BJ (cell line): Measurements from ENCODE around the gene DIS3. TPM values are rescaled to one million over a fixed set of nuclear protein-coding genes. Genes with fewer than 3 reads are reported as not detected.

Experiments used
- CTCF ChIA-PET: fragments of 350-600 bp; formaldehyde crosslinking; extraction: SDS; loops from one replicate; lab custom pipeline; 2021; ENCODE audit warnings: antibody characterized with exemption, inconsistent platforms; lab: Yijun Ruan, JAX
- POLR2A ChIA-PET: fragments of 300-600 bp; sonication (Branson Sonifier 250); formaldehyde crosslinking; extraction: SDS; loops from one replicate; lab custom pipeline; 2021; ENCODE audit warnings: antibody characterized with exemption; lab: Charles Lee
- DNase-seq: peaks from one replicate; pipeline ENCODE4 v3.0.0-alpha.2; 2011; ENCODE audit warnings: low read depth
- H3K27me3 ChIP-seq: 2 replicates; pipeline ENCODE4 v1.6.0; 2011; ENCODE audit warnings: low read length; ENCODE audit not compliant: control insufficient read depth, insufficient read depth
- H3K36me3 ChIP-seq: 2 replicates; pipeline ENCODE4 v1.5.1; 2011; ENCODE audit warnings: low read length; ENCODE audit not compliant: control insufficient read depth, insufficient read depth
- H3K4me3 ChIP-seq: 2 replicates; pipeline ENCODE4 v1.5.1; 2011; ENCODE audit warnings: low read depth, mild to moderate bottlenecking, control low read depth, low read length
- CTCF ChIP-seq: IDR thresholded peaks from 2 replicates; pipeline ENCODE4 v1.5.1; 2011; ENCODE audit warnings: low read depth, mild to moderate bottlenecking, control low read depth, inconsistent platforms, low read length, moderate library complexity; ENCODE audit not compliant: insufficient read depth
- polyA plus RNA-seq: library from polyadenylated mRNA; depleted of rRNA; stranded (reverse); fragments of >200 nt; gene quantifications from 2 replicates; pipeline ENCODE4 v1.2.3, GENCODE V29; 2011

Gene DIS3
- polyA plus RNA-seq, 1 experiment, result 15.8 TPM

- Histone ChIP-seq H3K36me3 (no peaks in the 10 kb centered on the region), H3K4me3 (no peak overlapping the region), H3K27me3 (no peaks in the 10 kb centered on the region)
- CTCF ChIA-PET, result interaction anchor here (1.0 kb wide), 1 partner anchor 29 kb away, joined by 3 read pairs; no protein-coding TSS in a partner anchor
- POLR2A ChIA-PET, result no interaction called here
- no peak for TF ChIP-seq CTCF
- DNase-seq, result no peak
These were observed 36.4 kb downstream of the DIS3 start for GRCh38 chr13:72745260-72745659.

DNA sequence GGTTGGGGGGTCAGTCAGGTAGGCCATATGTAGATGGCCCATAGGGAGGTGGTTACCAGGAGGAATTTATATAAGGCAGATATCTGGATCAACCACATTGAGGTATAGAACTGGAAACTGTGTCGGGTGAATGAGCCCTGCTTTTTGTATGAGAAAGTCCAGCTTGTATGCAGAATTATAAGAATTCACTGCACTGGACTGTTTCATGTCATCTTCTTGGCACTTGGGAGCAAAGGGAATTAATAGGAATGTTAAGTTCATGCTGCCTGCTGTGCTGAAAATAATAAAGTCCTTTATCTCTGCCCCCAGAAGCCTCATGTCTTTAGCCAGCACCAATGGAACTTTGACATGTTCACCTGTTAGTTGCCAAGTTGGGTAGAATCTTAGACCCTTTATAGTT is 41.7 kb downstream of the DIS3 start:
- Histone ChIP-seq H3K4me3 (no peak overlapping the region), H3K27me3 (no peaks in the 10 kb centered on the region), H3K36me3 (no peaks in the 10 kb centered on the region)
- DNase-seq, result no peak
- ChIA-PET CTCF (interaction anchor here (1.2 kb wide), 1 partner anchor 12 kb away, joined by 5 read pairs; no protein-coding TSS in a partner anchor), POLR2A (no interaction called here)
- TF ChIP-seq CTCF, result no peak

- H3K27me3 ChIP-seq, result no peaks in the 10 kb centered on the region
- no peak for TF ChIP-seq CTCF
- ChIA-PET POLR2A (no interaction called here), CTCF (no interaction called here)
- H3K4me3 ChIP-seq, result no peak overlapping the region
- DNase-seq, result no peak
- H3K36me3 ChIP-seq, result no peaks in the 10 kb centered on the region
These were observed 44.7 kb downstream of the DIS3 start for GRCh38 chr13:72737033-72737432.

- no peak for TF ChIP-seq CTCF
- DNase-seq, result no peak
- ChIA-PET POLR2A (no interaction called here), CTCF (no interaction called here)
- no peaks in the 10 kb centered on the region for H3K27me3 ChIP-seq
- H3K36me3 ChIP-seq, result no peaks in the 10 kb centered on the region
- H3K4me3 ChIP-seq, result peak overlapping the region; percentile 93
These were observed 53.5 kb downstream of the DIS3 start for GRCh38 chr13:72728290-72728605.

DNA sequence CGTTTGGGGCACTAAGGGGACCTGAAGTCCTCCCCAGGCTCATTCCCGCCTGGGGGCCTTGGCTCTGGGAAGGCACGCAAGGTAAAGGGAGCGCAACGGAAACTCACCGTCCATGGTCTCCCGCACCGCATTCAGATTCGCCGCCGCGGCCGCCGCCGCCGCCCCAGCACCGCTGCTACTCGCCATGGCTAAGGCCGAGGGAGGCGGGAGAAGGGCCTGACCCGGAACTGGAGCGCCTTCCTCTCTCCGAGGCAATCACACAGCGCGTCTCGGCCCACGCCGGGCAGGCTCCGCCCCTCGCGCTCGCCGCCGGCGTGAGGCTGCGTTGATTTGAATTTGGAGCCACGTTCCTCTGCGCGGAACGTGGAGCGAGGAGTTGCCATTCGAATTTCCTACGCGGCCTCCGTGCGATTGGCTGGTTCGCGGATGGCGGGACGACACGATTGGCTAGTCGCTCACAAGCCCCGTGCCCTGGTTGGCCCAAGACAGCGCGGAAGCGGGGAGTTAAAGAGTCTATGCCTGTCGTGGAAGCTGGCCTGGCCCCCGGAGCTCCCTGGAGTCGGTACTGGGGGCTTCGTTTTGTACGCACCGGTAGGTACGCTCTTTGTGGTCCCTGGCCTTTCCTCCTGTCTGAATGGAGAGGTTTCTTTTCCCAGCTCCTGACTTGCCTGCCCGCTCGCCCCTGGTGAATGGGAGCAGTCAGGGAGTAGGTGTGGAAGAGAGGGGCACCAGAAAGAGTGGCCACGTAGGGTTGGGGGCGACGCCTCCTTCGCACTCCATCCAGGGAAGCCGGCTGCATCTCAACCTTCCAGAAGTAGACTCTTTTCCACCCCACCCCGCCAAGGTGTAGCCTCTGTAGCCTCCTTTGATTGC is 54.0 kb downstream of the DIS3 start, which contains the start of the genes BORA and MZT1:
TSS of gene BORA (plus strand) at position 507 of the 873 bp plus-strand sequence. CDS start 1,018 bp downstream, outside the sequence.
TSS of gene MZT1 (minus strand) at position 213 of the 873 bp plus-strand sequence. CDS start at position 186, 27 bp downstream.
- DNase-seq, result peak; percentile 96
- Histone ChIP-seq H3K27me3 (no peaks in the 10 kb centered on the region), H3K36me3 (no peaks in the 10 kb centered on the region), H3K4me3 (peak within 1 kb of the TSS; percentile 93)
- POLR2A ChIA-PET, result no interaction called here
- TF ChIP-seq CTCF, result no peak
- CTCF ChIA-PET, result no interaction called here
